K562 (cell line): ENCODE measurements around the gene SRC.

Experiments
- EHMT2 ChIP-seq: fragments of 450-650 bp; IDR thresholded peaks from 2 replicates; pipeline ENCODE4 v1.6.1; 2018; ENCODE audit warnings: antibody characterized with exemption
- EZH2 ChIP-seq: IDR thresholded peaks from 2 replicates; pipeline ENCODE4 v1.6.1; 2012; ENCODE audit warnings: low read depth, mild to moderate bottlenecking, inconsistent platforms, low read length, borderline replicate concordance
- MAZ ChIP-seq, 2 experiments: fragments of 450-650 bp in 1 of 2; sonication (generic) in 1 of 2; formaldehyde crosslinking; IDR thresholded peaks in 1 of 2; conservative IDR thresholded peaks in 1 of 2; 2 replicates each; pipeline versions ENCODE4 v1.4.0 to v1.5.0; 2020; ENCODE audit warnings: mild to moderate bottlenecking in 1 of 2, missing genetic modification reagents in 1 of 2
- PHB2 ChIP-seq: fragments of 450-650 bp; IDR thresholded peaks from 2 replicates; pipeline ENCODE4 v1.6.1; 2017; ENCODE audit warnings: low read depth

GRCh38 chr20:37420610-37421009, 74.7 kb downstream of the SRC start:
- TF ChIP-seq PHB2 (no peak), EHMT2 (no peak), MAZ (CRISPR knock-in tag; conservative IDR thresholded peaks at IDR 0.05 in 1 of 2, IDR thresholded peaks at IDR 0.05 in 1 of 2) (no peak), EZH2 (no peak)
